Gastroesophageal sphincter (tissue), 4 donors: ENCODE data around the gene RPL29. TPM values are rescaled to one million over a fixed set of nuclear protein-coding genes. Genes with fewer than 3 reads are reported as not detected.

Experiments
- ATAC-seq: fragments of 150-250 bp; one replicate; pipeline ENCODE4 v1.9.1; 2016; ENCODE audit warnings: mild to moderate bottlenecking, moderate library complexity
- H3K27ac ChIP-seq, 4 donors: fragments of 200-600 bp; sonication (generic) in 3 of 4; 1 replicate in 3 of 4; 2 replicates in 1 of 4; pipeline ENCODE4 v1.5.1; 2016 to 2019
- H3K27me3 ChIP-seq: fragments of 200-600 bp; sonication (generic); one replicate; pipeline ENCODE4 v1.5.1; 2019
- H3K36me3 ChIP-seq, 2 donors: fragments of 200-600 bp; sonication (generic); one replicate each; pipeline ENCODE4 v1.5.1; 2019; ENCODE audit warnings: control low read depth in 1 of 2
- H3K4me1 ChIP-seq, 3 donors: fragments of 200-600 bp; sonication (generic); 1 replicate in 2 of 3; 2 replicates in 1 of 3; pipeline ENCODE4 v1.5.1; 2016 to 2019; ENCODE audit warnings: control low read depth in 2 of 3
- H3K4me3 ChIP-seq, 2 donors: fragments of 200-600 bp; sonication (generic); one replicate each; pipeline ENCODE4 v1.5.1; 2019; ENCODE audit warnings: mild to moderate bottlenecking in 1 of 2, moderate library complexity in 1 of 2
- H3K9me3 ChIP-seq, 3 donors: fragments of 200-600 bp; sonication (generic); one replicate each; pipeline ENCODE4 v1.5.1; 2017 to 2019; ENCODE audit warnings: control low read depth in 2 of 3
- EP300 ChIP-seq: sonication (generic); formaldehyde crosslinking; IDR thresholded peaks from one replicate; pipeline ENCODE4 v1.6.1; 2017; ENCODE audit warnings: antibody characterized with exemption, mild to moderate bottlenecking
- POLR2A ChIP-seq, 2 donors: fragments of 450-650 bp; IDR thresholded peaks; one replicate each; pipeline ENCODE4 v1.6.1; 2017; ENCODE audit warnings: antibody characterized with exemption in 2 of 2, mild to moderate bottlenecking in 2 of 2, moderate library complexity in 1 of 2
- POLR2AphosphoS5 ChIP-seq: sonication (generic); formaldehyde crosslinking; IDR thresholded peaks from one replicate; pipeline ENCODE4 v1.6.1; 2017; ENCODE audit warnings: antibody characterized with exemption
- WGBS, 2 donors: methylation state at CpG; one replicate each; pipeline ENCODE4 v1.1.5; 2018; ENCODE audit warnings: low coverage in 1 of 2; 5-methylcytosine and 5-hydroxymethylcytosine counted together
- total RNA-seq, 4 donors: library from RNA; depleted of rRNA; stranded (reverse); fragments of >200 nt; gene quantifications; one replicate each; pipeline ENCODE4 v1.1.0, GENCODE V29; 2016
- TF ChIP-seq, protein P1 (sequence below), 4 experiments: fragments of 200-600 bp in 2 of 4; fragments of 450-650 bp in 2 of 4; sonication (generic) in 1 of 4; IDR thresholded peaks; one replicate each; pipeline ENCODE4 v1.5.1; 2017 to 2019; ENCODE audit warnings: antibody characterized with exemption in 4 of 4, mild to moderate bottlenecking in 2 of 4, moderate library complexity in 2 of 4

RPL29 gene
- total RNA-seq, 4 donors from 2014 or later: 775 to 1,945 (median 1,298) TPM

DNA sequence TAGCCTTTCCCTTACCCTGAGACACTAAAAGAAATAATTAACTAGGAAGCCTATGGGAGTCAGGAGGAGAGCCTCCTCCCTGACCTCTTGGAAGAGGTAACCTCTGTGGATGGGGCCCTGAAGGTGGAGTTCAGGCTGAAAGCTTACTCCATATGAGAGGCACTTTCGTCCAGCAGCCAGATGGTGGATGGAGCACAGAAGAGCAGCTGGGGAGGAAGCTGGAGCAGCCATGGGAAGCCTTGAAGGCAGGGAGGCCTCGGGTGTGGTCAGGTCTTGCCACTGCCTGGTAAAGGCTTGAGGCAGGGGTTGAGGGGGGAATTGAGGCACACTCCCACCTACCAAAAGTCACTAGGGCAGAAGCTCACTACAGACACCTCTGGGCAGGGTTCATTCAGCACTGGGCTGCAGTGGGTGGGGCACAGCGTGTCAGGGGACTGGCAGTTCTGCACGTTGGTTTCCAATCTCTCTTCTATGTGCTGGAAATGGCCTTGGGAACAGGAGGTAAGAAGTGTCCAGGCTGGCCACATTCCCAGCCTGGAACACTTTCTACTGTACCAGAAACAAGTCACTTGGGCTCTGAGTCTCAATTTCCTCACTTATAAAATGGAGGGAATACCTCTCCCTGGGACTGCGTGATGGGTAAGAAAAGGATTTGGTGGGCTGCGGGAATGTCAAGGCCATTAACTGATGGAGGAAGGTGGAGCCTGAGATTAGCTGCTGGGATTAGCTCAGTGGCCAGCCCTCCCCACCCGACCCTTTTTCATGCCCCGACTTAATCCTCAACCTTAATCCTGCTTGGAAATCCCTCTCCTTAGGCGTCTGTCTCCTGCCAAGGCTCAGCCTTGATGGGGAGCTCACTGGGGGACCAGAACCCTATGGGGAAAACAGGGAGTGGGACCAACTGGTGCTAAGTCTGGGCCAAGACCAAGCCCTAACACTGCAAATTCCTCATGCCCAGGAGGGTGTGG lies 33.8 kb downstream of the RPL29 start:
- 70 to 100% methylated on average over 2 to 7 of the region's 9 CpGs for WGBS, 2 donors
- Histone ChIP-seq H3K4me1 (peaks cover 0 to 59% (median 21%) of the 10 kb centered on the region in 3 donors), H3K36me3 (peaks cover 0 to 44% of the 10 kb centered on the region in 2 donors), H3K9me3 (no peaks in the 10 kb centered on the region), H3K27ac (peak overlapping the region in 1 of 4 donors; percentile 98), H3K27me3 (no peaks in the 10 kb centered on the region), H3K4me3 (no peak overlapping the region)
- TF ChIP-seq EP300: no peak
- TF ChIP-seq POLR2AphosphoS5: no peak
- no peak for TF ChIP-seq POLR2A (IDR thresholded peaks at IDR 0.05)
- TF ChIP-seq, protein P1, sequence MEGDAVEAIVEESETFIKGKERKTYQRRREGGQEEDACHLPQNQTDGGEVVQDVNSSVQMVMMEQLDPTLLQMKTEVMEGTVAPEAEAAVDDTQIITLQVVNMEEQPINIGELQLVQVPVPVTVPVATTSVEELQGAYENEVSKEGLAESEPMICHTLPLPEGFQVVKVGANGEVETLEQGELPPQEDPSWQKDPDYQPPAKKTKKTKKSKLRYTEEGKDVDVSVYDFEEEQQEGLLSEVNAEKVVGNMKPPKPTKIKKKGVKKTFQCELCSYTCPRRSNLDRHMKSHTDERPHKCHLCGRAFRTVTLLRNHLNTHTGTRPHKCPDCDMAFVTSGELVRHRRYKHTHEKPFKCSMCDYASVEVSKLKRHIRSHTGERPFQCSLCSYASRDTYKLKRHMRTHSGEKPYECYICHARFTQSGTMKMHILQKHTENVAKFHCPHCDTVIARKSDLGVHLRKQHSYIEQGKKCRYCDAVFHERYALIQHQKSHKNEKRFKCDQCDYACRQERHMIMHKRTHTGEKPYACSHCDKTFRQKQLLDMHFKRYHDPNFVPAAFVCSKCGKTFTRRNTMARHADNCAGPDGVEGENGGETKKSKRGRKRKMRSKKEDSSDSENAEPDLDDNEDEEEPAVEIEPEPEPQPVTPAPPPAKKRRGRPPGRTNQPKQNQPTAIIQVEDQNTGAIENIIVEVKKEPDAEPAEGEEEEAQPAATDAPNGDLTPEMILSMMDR (IDR thresholded peaks at IDR 0.05): no peak
- no peak for ATAC-seq

DNA sequence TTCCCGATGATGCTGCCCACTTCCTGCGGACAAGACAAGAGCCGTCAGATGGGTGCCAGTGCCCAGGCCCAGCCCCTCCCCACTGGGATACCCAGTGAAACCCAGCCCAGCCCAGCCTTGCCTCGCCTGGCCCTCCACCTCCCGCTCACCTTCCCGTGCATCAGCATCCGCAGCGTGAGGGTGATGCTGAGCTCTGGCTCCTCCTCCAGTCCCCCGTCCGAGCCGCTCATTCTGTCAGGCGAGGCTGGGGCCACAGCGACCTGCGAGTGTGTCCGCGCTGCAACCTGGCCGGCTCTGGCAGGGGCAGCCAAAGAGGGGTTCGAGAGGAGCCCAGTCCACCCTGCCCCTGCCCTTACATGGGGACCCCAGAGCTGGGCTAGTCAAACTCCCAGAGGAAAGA lies 34.7 kb downstream of the RPL29 start:
- WGBS, 2 donors: no CpG with 5 or more reads among the region's 18 CpGs
- H3K4me3 ChIP-seq: no peak overlapping the region
- H3K36me3 ChIP-seq: peaks cover 0 to 44% of the 10 kb centered on the region in 2 donors
- no peaks in the 10 kb centered on the region for H3K9me3 ChIP-seq
- H3K4me1 ChIP-seq: peaks cover 0 to 59% (median 18%) of the 10 kb centered on the region in 3 donors
- H3K27ac ChIP-seq: no peak overlapping the region
- ATAC-seq: no peak
- no peak for TF ChIP-seq EP300
- TF ChIP-seq, protein P1 (IDR thresholded peaks at IDR 0.05): no peak
- TF ChIP-seq POLR2AphosphoS5: no peak
- no peak for TF ChIP-seq POLR2A (IDR thresholded peaks at IDR 0.05)
- no peaks in the 10 kb centered on the region for H3K27me3 ChIP-seq

DNA sequence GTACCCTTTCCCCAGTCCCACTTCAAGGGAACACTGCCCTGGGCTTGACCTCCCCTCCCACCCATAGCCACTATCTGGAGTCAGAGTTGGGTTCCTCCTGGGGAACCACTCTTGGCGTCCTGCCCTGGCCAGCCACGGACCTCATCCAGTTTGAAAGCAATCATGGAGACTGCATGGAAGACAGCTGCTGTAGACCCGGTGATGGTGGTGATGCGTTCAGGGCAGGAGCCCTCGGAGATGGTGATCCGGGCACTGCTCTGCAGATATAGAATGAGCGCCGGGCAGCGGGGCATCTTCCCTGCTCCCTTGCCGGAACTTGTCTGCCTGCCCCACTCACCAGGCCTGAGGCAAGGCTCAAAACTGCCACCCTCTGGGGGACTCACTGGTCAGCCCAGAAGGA lies 35.3 kb downstream of the RPL29 start:
- Histone ChIP-seq H3K4me3 (no peak overlapping the region), H3K9me3 (no peaks in the 10 kb centered on the region), H3K27ac (no peak overlapping the region), H3K36me3 (peaks cover 0 to 44% of the 10 kb centered on the region in 2 donors), H3K27me3 (no peaks in the 10 kb centered on the region), H3K4me1 (peaks cover 0 to 59% (median 15%) of the 10 kb centered on the region in 3 donors)
- no peak for ATAC-seq
- TF ChIP-seq POLR2AphosphoS5: no peak
- TF ChIP-seq, protein P1 (IDR thresholded peaks at IDR 0.05): no peak
- no peak for TF ChIP-seq POLR2A (IDR thresholded peaks at IDR 0.05)
- TF ChIP-seq EP300: no peak
- no CpG with 5 or more reads among the region's 10 CpGs for WGBS, 2 donors

DNA sequence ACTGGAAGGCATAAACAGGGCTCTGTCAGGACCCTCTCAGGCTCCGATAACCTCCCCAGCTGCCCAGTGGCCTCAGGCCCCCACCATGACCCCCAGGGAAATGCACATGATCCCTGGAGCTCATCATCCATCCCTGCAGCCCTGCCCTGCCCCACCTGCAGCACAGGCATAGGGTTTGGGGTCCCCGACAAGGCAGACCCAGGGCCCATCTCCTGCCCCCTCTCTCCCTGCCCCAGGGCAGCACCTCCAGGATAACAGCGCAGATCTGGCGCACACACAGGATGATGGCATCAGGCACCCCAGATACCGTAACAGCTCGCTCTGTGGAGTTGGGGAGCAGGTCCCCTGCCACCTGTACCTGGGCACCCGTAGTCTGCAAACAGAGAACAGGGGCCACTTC lies 36.0 kb downstream of the RPL29 start:
- no peak overlapping the region for H3K4me3 ChIP-seq
- WGBS, 2 donors: 100% methylated on average over 1 of the region's 7 CpGs; no CpG with 5 or more reads in 1 of the 2 donors
- H3K27ac ChIP-seq: no peak overlapping the region
- ATAC-seq: no peak
- no peaks in the 10 kb centered on the region for H3K27me3 ChIP-seq
- H3K4me1 ChIP-seq: peaks cover 0 to 56% (median 8%) of the 10 kb centered on the region in 3 donors
- TF ChIP-seq EP300 (no peak), POLR2AphosphoS5 (no peak), POLR2A (IDR thresholded peaks at IDR 0.05) (no peak)
- TF ChIP-seq, protein P1 (IDR thresholded peaks at IDR 0.05): no peak
- peaks cover 0 to 44% of the 10 kb centered on the region in 2 donors for H3K36me3 ChIP-seq
- no peaks in the 10 kb centered on the region for H3K9me3 ChIP-seq
